Urinary bladder (tissue), 4 donors: ENCODE results near the gene PHETA1. TPM values are rescaled to one million over a fixed set of nuclear protein-coding genes. Genes with fewer than 3 reads are reported as not detected.
A peak's percentile ranks its signal among the peaks of the same experiment; 100 is the strongest.
"Not testable (repeated sequence)": the region's sequence is repeated elsewhere in the genome, so short reads cannot be mapped to it uniquely, and the experiment has no call there.

Source experiments
- DNase-seq: peaks from one replicate; pipeline ENCODE4 v3.0.0-alpha.2; 2015; ENCODE audit errors: extremely low spot score
- H3K27ac ChIP-seq: one replicate; pipeline ENCODE4 v1.5.1; 2013; ENCODE audit warnings: low read depth, mild to moderate bottlenecking, moderate library complexity
- H3K36me3 ChIP-seq: one replicate; pipeline ENCODE4 v1.6.1; 2013; ENCODE audit warnings: mild to moderate bottlenecking, moderate library complexity; ENCODE audit not compliant: insufficient read depth
- H3K4me1 ChIP-seq: one replicate; pipeline ENCODE4 v1.6.1; 2013; ENCODE audit warnings: mild to moderate bottlenecking, moderate library complexity; ENCODE audit not compliant: insufficient read depth
- H3K4me3 ChIP-seq: one replicate; pipeline ENCODE4 v1.5.1; 2013; ENCODE audit warnings: low read depth, low read length
- WGBS: extraction: QIAGEN DNeasy Blood & Tissue Kit; methylation state at CpG from one replicate; pipeline ENCODE4 v1.1.7; 2013; 5-methylcytosine and 5-hydroxymethylcytosine counted together
- polyA plus RNA-seq: library from polyadenylated mRNA; stranded (reverse); fragments of 200-250 nt; gene quantifications from one replicate; pipeline ENCODE4 v1.2.3, GENCODE V29; 2013
- total RNA-seq: library from RNA; depleted of rRNA; stranded (reverse); fragments of >200 nt; gene quantifications from one replicate; pipeline ENCODE4 v1.2.3, GENCODE V29; 2014
- donor health status: healthy with polysubstance abuse.
- donor health status: healthy.

The PHETA1 gene
- total and polyA plus RNA-seq, 2 donors = 2.5 to 9.8 TPM

GRCh38 chr12:111409403-111409779 lies 40.5 kb upstream of the PHETA1 start:
- DNase-seq = no peak
- WGBS = 55% methylated on average over 15 of the region's 15 CpGs
- Histone ChIP-seq H3K27ac (peak overlapping the region; percentile 11), H3K4me3 (no peak overlapping the region), H3K36me3 (no peaks in the 10 kb centered on the region), H3K4me1 (no peaks in the 10 kb centered on the region)

- Histone ChIP-seq H3K4me1 (no peaks in the 10 kb centered on the region), H3K27ac (no peak overlapping the region), H3K36me3 (no peaks in the 10 kb centered on the region), H3K4me3 (no peak overlapping the region)
- no peak for DNase-seq
- 89% methylated on average over 4 of the region's 4 CpGs for WGBS
These were observed 39.9 kb upstream of the PHETA1 start for GRCh38 chr12:111408686-111409402.

GRCh38 chr12:111408116-111408440 lies 39.2 kb upstream of the PHETA1 start:
- Histone ChIP-seq H3K27ac (no peak overlapping the region), H3K4me3 (no peak overlapping the region), H3K4me1 (no peaks in the 10 kb centered on the region), H3K36me3 (no peaks in the 10 kb centered on the region)
- no peak for DNase-seq
- WGBS = 77% methylated on average over 1 of the region's 1 CpG

GRCh38 chr12:111407377-111408115 lies 38.7 kb upstream of the PHETA1 start:
- WGBS = 62% methylated on average over 9 of the region's 9 CpGs
- peak overlapping the region; percentile 83 for H3K4me3 ChIP-seq
- no peaks in the 10 kb centered on the region for H3K4me1 ChIP-seq
- no peak for DNase-seq
- no peaks in the 10 kb centered on the region for H3K36me3 ChIP-seq
- H3K27ac ChIP-seq = no peak overlapping the region

- H3K4me3 ChIP-seq = peak overlapping the region; percentile 83
- no peak for DNase-seq
- no peaks in the 10 kb centered on the region for H3K4me1 ChIP-seq
- H3K27ac ChIP-seq = peak overlapping the region; percentile 31
- no peaks in the 10 kb centered on the region for H3K36me3 ChIP-seq
- WGBS = 17% methylated on average over 34 of the region's 34 CpGs
These were observed 37.8 kb upstream of the PHETA1 start for GRCh38 chr12:111406474-111407376.

- Histone ChIP-seq H3K27ac (peak within 1 kb of the TSS; percentile 31), H3K36me3 (no peaks in the 10 kb centered on the region), H3K4me3 (peak within 1 kb of the TSS; percentile 83), H3K4me1 (no peaks in the 10 kb centered on the region)
- WGBS = under 1% methylated on average over 80 of the region's 80 CpGs
- no peak for DNase-seq
These were observed 37.1 kb upstream of the PHETA1 start, which contains the start of gene SH2B3 for GRCh38 chr12:111405859-111406473. Gene SH2B3, plus strand, starts transcription at chr12:111405923. Its CDS starts 12,223 bp downstream, at chr12:111418146.

GRCh38 chr12:111405149-111405858 lies 36.4 kb upstream of the PHETA1 start:
- DNase-seq = peak; percentile 59
- Histone ChIP-seq H3K4me3 (peak overlapping the region; percentile 83), H3K27ac (no peak overlapping the region), H3K36me3 (no peaks in the 10 kb centered on the region), H3K4me1 (no peaks in the 10 kb centered on the region)
- WGBS = under 1% methylated on average over 59 of the region's 59 CpGs

GRCh38 chr12:111404362-111405148 lies 35.7 kb upstream of the PHETA1 start:
- peak overlapping the region; percentile 83 for H3K4me3 ChIP-seq
- H3K4me1 ChIP-seq = no peaks in the 10 kb centered on the region
- H3K36me3 ChIP-seq = no peaks in the 10 kb centered on the region
- H3K27ac ChIP-seq = no peak overlapping the region
- no peak for DNase-seq
- WGBS = 43% methylated on average over 21 of the region's 21 CpGs

- not testable (repeated sequence) for DNase-seq, H3K4me3 ChIP-seq, H3K27ac ChIP-seq, H3K4me1 ChIP-seq, H3K36me3 ChIP-seq
- WGBS = 86% methylated on average over 9 of the region's 9 CpGs
These were observed 33.6 kb upstream of the PHETA1 start for GRCh38 chr12:111402490-111402824.

- Histone ChIP-seq H3K27ac (no peak overlapping the region), H3K4me1 (no peaks in the 10 kb centered on the region), H3K36me3 (no peaks in the 10 kb centered on the region), H3K4me3 (no peak overlapping the region)
- WGBS = 93% methylated on average over 6 of the region's 6 CpGs
- DNase-seq = no peak
These were observed 32.3 kb upstream of the PHETA1 start for GRCh38 chr12:111401167-111401605.

- WGBS = 89% methylated on average over 9 of the region's 9 CpGs
- not testable (repeated sequence) for DNase-seq, H3K27ac ChIP-seq, H3K4me3 ChIP-seq, H3K36me3 ChIP-seq, H3K4me1 ChIP-seq
These were observed 31.0 kb upstream of the PHETA1 start for GRCh38 chr12:111399741-111400404.

GRCh38 chr12:111398530-111398929 lies 29.6 kb upstream of the PHETA1 start:
- no peak overlapping the region for H3K27ac ChIP-seq
- 47% methylated on average over 4 of the region's 4 CpGs for WGBS
- no peak for DNase-seq
- no peaks in the 10 kb centered on the region for H3K4me1 ChIP-seq
- H3K36me3 ChIP-seq = no peaks in the 10 kb centered on the region
- no peak overlapping the region for H3K4me3 ChIP-seq
